ENCODE data around the gene EPHA10.
"Not testable (repeated sequence)": the region's sequence is repeated elsewhere in the genome, so short reads cannot be mapped to it uniquely, and the experiment has no call there.

The EPHA10 gene

GRCh38 chr1:37767488-37767887 is 2.6 kb upstream of the EPHA10 start:
- DNase-seq, result no peak

DNA sequence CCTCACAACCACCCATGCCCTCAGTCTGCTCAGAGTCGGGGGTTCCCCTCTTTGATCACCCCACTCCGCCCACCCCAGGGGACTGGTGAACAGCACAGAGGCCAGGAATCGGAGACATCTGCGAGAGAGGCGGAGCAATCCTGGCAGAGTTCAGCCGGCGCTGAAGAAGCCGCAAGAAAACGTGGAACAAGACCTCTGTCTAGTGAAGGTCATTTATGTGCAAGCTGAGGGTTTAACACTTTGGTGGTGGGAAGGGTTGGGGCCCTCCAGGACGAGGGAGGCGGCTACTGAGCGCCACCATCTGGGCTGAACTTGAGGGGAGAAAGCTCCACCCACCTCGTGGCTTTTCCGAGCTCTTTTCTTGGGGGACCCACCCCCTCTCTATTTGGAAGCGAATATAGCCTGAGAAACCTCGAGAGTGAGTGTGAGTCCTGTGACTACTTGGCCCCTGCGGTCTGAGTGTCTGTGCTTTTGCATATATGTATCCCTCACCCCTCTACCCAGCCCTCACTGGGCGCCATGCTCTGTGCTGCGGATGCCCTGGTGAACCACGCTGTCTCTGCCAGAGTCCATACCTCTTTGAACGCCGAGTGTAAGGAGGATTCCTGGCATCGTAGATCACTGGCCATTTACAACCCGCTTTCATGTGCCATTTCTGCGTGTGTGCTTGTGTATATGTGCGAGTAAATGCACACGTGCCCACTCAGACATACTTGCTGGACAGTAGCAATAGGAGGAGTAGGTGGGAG is 1.2 kb upstream of the EPHA10 start:
- DNase-seq, result no peak

GRCh38 chr1:37764414-37764825 is 500 bp downstream of the EPHA10 start:
- DNase-seq, result no peak

DNA sequence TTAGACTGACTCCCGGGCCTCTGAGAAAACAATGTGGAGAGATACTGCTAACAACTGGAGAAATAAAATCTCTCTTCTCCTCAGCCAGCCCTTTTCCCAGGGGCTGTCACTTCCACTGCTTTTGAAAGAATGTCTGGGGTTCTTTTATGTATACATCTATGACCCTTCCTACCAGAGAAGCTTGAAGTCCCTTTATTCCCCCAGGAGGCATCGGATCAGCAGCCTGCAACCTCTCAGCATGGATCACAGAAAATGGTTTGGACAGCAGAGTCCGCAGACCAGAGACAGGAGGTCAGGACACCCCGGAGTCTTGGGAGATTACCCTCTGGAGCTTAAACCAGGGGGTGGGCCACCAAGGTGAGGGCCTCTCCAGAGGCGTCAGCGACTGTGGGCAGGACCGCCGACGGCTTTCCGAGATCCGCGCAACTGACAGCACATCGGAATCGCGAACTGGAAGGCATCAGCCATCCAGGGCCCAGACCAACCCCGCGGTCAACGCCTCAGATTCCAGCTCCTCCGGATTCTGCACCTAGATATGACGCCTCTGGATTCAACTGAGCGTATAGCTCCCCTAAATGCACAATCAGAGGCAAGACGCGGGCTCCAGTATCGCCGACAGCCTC is 1.0 kb downstream of the EPHA10 start:
- DNase-seq, result no peak

DNA sequence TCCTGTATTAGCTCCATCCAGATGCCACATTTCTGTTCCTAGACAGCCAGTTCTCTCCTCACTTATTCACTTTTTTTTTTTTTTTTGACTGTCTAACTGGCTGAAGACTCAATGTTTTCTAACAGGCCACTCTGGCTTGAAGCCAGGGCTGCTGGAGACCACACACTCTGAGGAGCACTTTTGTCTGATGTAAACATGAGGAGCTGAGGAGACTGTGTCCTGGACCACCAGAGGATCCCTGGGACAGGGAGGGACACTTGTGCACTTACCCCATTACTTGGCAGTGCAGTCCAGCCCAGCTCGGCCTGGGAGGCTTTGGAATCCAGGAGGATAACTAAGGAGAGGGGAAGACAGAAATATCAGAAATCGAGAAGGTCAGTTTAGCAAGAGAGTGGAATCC is 2.4 kb downstream of the EPHA10 start:
- no peak for DNase-seq

- DNase-seq, result no peak
Observed at GRCh38 chr1:37761416-37762095, 3.4 kb downstream of the EPHA10 start.

DNA sequence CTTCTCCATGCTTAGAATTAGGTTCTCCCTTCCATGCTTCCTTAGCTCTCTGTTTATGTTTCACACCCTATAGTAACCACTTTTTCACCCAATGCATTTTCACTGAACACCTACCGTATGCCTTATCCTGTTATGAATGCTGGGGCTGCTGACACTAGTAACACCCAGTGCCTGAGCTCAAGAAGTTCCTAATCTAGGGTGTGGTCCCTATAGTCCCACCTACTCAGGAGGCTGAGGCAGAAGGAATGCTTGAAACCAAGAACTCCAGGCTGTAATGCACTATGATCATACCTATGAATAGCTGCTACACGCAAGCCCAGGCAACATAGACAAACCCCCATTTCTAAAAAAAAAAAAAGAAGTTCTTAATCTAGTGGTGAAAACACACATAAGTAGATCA is 5.5 kb downstream of the EPHA10 start:
- DNase-seq, result no peak

GRCh38 chr1:37755951-37756560 is 8.9 kb downstream of the EPHA10 start:
- no peak for DNase-seq

DNA sequence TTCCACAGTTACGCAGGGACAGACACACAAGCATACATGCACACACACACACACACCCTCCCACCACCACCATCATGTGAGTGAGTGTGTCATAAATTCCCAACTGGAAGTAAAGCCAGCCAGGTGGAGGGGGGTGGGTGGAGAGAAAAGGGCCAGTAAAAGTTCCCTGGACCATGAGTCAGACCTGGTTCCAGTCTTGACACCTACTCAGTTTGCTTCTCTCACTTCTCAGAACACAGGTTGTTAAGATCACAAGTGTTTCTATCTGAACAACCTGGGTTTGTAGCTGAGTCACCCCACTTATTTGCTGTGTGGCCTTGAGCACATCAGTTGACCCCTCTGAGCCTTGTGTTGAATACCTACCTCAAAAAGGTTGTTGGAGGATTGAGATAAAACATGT is 9.6 kb downstream of the EPHA10 start:
- DNase-seq, result no peak

DNA sequence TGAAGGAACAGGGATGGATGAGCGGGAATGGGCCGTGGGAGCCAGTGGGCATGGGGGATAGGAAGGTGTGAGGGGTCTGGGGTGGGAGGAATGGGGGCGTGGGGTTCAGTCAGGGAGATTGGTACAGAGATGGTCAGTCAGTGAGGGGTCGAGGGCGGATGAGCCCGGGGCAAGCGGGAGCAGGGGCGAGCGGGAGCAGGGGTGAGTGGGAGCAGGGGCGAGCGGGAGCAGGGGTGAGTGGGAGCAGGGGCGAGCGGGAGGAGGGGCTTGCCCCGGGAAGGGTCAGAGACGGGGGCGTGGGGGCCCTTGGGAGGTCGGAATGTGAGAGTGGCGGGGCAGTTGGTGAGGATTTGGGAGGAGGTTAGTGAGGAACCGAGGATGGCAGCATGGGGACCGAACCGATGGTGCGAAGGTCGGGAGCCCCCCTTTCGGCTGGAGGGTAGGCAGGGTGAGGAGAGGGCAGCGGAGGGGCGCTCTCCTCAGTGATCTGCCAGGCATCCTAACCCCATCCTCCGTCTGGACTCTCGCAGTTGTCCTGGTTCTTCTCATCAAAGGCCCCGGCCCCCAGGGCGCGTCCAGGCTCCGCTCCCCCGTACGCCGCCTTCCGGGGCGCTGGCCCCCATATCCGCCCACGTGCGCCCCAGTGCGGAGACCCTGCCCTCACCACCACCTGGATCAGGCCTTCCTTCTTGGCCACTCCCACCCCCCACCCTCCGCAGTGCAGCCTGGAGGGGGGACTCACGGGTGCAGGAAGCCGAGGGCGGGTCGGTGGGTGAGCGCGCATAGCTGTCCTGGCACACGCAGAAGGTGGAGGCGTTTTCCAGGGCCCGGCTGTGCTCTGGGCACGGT is 11.2 kb downstream of the EPHA10 start:
- DNase-seq, result no peak

GRCh38 chr1:37752583-37753471 is 12.1 kb downstream of the EPHA10 start:
- DNase-seq, result no peak

- DNase-seq, result no peak
Observed at GRCh38 chr1:37752213-37752582, 12.7 kb downstream of the EPHA10 start.

- DNase-seq, result no peak
Observed at GRCh38 chr1:37748565-37748964, 16.4 kb downstream of the EPHA10 start.

- DNase-seq, result no peak
Observed at GRCh38 chr1:37746806-37747205, 18.1 kb downstream of the EPHA10 start.

DNA sequence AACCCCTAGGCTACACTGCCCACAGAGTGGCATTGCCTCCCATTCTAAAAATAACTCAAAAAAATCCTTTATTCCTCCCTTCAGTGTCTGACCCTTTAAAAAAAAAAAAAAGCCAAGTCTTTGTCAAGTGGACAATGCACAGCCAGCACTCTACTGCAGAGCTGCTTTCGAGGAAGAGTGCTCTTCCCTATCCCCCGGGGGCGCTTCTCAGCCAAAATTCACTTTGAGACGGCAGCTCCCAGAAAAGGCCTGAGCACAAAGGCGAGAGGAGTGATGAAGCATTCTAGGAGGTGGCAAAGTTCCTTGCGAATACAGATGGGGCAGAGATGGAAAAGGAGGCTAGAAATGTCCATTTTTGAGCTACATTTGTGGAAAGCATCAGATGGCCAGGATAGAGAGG is 23.3 kb downstream of the EPHA10 start:
- no peak for DNase-seq

DNA sequence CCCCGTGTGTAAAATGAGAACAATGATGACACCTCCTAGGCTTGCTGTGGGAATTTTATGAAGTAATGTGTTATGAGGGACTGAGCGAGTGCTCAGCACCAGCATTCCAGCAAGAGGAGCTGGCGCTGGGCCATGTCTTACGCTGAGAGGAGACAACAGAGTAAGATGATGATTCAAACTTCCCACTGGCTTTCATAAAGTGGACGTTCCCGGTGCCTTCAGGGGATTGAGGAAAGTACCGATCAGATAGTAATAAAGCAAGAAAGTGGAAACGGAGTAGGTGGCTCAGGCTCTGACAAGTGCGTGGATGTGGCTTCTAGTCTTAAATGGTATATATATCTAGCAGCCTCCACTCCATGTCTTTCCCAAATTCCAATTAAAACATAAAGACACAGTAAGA is 23.8 kb downstream of the EPHA10 start:
- no peak for DNase-seq

- DNase-seq, result no peak
Observed at GRCh38 chr1:37739222-37739621, 25.7 kb downstream of the EPHA10 start.

DNA sequence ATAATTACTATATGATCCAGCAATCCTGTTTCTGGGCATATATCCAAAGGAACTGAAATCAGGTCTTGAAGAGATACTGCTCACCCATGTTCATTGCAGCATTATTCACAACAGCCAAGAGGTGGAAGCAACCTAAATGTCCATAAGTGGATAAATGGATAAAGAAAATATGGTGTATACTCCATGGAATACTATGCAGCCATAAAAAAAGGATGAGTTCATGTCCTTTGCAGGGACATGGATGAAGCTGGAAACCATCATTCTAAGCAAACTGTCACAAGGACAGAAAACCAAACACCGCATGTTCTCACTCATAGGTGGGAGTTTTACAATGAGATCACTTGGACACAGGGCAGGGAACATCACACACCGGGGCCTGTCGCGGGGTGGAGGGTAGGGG is 26.3 kb downstream of the EPHA10 start:
- DNase-seq, result not testable (repeated sequence)

DNA sequence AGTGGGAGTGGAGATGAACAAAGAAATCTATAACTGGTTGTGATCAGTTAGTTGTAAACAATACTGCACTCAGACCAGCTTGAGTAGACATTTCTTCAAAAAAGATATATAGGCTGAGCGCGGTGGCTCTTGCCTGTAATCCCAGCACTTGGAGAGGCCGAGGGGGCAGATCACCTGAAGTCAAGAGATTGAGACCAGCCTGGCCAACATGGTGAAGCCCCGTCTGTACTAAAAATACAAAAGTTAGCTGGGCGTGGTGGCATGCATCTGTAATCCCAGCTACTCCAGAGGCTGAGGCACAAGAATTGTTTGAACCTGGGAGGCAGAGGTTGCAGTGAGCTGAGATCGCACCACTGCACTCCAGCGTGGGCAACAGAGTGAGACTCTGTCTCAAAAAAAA is 26.9 kb downstream of the EPHA10 start:
- not testable (repeated sequence) for DNase-seq

- no peak for DNase-seq
Observed at GRCh38 chr1:37734629-37735591, 30.0 kb downstream of the EPHA10 start.

All from activated effector memory CD4-positive, alpha-beta T cell treated with Interleukin-2 at 50 U/mL for 16 hours (primary cell).